Brain microvascular endothelial cell (primary cell): ENCODE measurements around the gene GALNTL6.

Experiments used
- DNase-seq: peaks from one replicate; pipeline ENCODE4 v3.0.0-alpha.2; 2020
- H3K27ac ChIP-seq: fragments of 250-450 bp; sonication (Bioruptor Pico); 2 replicates; pipeline ENCODE4 v1.5.1; 2020; ENCODE audit warnings: mild to moderate bottlenecking, moderate library complexity
- H3K27me3 ChIP-seq: fragments of 250-450 bp; sonication (Bioruptor Pico); replicated peaks from 2 replicates; pipeline ENCODE4 v1.5.1; 2020; ENCODE audit warnings: mild to moderate bottlenecking
- H3K36me3 ChIP-seq: fragments of 250-450 bp; sonication (Bioruptor Pico); replicated peaks from 2 replicates; pipeline ENCODE4 v1.5.1; 2020; ENCODE audit warnings: mild to moderate bottlenecking
- H3K4me3 ChIP-seq: 2 replicates; pipeline ENCODE4 v1.5.1; 2011; ENCODE audit warnings: low read depth, mild to moderate bottlenecking, control low read depth, low read length, moderate library complexity
- in situ Hi-C: cut with HindIII; loops from 2 replicates; pipeline ENCODE4 v1.10.0; 2017; ENCODE audit warnings: low sequenced_read_pairs, low pct_ligation_motif_present
- TF ChIP-seq, protein P1 (sequence below): IDR thresholded peaks from 2 replicates; pipeline ENCODE4 v1.5.1; 2011; ENCODE audit warnings: low read depth, mild to moderate bottlenecking, moderate library complexity, low read length, control low read depth, inconsistent platforms; ENCODE audit errors: missing control alignments

GALNTL6 gene

DNA sequence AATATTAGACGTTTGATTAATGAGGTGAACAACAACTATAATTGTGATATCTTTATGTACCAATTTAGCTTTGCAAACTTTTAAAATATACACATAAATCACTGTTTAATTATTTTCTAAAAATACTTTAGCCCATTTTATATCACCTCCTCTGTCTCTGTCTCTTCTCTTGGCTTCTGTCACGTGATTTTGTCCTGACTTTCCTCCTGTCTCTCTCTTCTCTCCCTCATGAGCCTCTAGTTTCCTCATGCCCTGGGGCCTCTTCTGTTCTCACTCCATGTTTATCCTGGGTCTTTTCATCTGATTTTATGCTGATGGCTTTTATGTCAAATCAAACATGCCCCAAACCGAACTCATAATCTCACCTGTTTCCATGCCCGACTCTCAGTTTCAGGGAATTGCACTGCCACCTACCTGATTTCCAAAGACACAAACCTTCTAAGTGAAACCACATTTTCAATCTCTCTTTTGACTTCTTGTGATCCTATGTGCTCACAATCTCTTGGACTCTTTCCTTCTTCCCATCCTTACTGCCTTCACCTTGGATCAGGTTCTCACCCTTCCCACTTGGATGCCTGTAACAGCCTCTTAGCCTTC, 1052.4 kb downstream of the GALNTL6 start:
- DNase-seq, result no peak
- TF ChIP-seq, protein P1, sequence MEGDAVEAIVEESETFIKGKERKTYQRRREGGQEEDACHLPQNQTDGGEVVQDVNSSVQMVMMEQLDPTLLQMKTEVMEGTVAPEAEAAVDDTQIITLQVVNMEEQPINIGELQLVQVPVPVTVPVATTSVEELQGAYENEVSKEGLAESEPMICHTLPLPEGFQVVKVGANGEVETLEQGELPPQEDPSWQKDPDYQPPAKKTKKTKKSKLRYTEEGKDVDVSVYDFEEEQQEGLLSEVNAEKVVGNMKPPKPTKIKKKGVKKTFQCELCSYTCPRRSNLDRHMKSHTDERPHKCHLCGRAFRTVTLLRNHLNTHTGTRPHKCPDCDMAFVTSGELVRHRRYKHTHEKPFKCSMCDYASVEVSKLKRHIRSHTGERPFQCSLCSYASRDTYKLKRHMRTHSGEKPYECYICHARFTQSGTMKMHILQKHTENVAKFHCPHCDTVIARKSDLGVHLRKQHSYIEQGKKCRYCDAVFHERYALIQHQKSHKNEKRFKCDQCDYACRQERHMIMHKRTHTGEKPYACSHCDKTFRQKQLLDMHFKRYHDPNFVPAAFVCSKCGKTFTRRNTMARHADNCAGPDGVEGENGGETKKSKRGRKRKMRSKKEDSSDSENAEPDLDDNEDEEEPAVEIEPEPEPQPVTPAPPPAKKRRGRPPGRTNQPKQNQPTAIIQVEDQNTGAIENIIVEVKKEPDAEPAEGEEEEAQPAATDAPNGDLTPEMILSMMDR, result no peak
- Histone ChIP-seq H3K36me3 (no peaks in the 10 kb centered on the region), H3K27ac (no peak overlapping the region), H3K4me3 (no peak overlapping the region), H3K27me3 (no peaks in the 10 kb centered on the region)
- in situ Hi-C loops, result no loop called here

DNA sequence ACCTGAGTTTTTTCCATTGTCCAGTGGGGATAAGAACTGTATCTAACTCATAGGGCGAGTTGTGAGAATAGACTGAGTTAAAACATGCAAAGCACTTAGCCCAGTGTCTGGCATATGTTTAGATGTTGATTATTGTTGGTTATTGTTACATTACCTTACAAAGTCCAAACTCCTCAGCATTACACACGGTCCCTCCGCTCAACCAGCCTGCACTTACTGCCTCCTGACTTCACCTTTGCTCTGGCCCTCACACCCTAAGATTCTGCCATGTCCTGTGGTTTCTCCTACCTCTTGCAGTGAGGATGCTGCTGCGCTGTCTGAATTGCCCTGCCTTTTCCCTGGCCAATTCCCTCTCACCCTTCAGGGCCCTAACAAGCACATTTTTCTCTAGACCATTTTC, 1053.2 kb downstream of the GALNTL6 start:
- TF ChIP-seq, protein P1, result no peak
- in situ Hi-C loops, result no loop called here
- Histone ChIP-seq H3K27ac (no peak overlapping the region), H3K36me3 (no peaks in the 10 kb centered on the region), H3K27me3 (no peaks in the 10 kb centered on the region), H3K4me3 (no peak overlapping the region)
- DNase-seq, result no peak

GRCh38 chr4:172867835-172868234, 1054.6 kb downstream of the GALNTL6 start:
- in situ Hi-C loops, result no loop called here
- DNase-seq, result no peak
- no peak overlapping the region for H3K4me3 ChIP-seq
- no peak overlapping the region for H3K27ac ChIP-seq
- no peaks in the 10 kb centered on the region for H3K27me3 ChIP-seq
- TF ChIP-seq, protein P1, result no peak
- no peaks in the 10 kb centered on the region for H3K36me3 ChIP-seq

DNA sequence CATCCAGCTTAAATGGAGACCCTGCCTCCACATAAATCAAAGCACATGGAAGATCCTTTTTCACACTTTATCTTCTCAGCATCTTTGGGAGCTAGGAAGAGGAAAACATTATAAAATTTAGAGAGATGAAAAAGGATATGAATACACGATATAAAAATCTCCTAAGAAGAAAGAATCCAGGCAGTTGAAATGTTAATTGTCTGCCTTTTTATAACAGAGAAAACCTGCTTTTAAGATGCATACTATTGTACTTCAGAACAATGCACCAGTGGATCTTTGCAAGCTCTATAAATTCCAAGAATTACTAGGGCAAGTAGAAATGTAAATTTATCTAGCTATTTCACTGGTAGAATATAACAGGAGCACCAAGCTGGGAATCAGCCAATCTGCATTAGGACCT, 1055.1 kb downstream of the GALNTL6 start:
- Histone ChIP-seq H3K4me3 (no peak overlapping the region), H3K27me3 (no peaks in the 10 kb centered on the region), H3K36me3 (no peaks in the 10 kb centered on the region), H3K27ac (no peak overlapping the region)
- TF ChIP-seq, protein P1, result no peak
- DNase-seq, result no peak
- in situ Hi-C loops, result no loop called here

DNA sequence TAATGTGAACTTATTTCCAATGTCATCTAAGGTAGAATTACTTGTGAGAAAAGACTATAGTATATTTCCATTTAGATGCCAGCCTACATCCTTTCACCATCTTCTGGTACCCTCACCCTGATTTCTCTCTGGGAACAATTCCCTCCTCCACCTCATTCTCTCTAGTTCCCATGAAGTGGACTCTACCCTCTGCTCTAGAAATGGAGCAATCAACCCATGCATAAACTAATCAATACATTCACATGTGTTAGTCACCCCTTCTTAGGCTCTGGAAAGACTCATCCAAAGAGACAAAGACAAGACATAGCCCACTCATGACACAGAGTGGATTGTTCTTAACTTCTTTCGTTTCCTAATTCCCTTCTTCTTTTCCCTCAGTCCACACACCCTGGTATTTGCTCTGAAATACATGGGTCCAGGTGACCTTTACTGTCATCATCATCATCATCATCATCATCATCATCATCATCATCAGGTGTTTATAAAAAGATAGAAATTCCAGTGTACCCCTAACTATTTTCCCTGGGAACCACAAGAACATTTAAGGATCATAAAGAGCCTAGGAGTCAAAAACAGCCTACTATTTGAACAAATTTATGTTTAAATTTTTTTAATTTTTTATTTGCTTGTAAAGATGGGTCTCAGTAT, 1056.5 kb downstream of the GALNTL6 start:
- TF ChIP-seq, protein P1, result no peak
- H3K36me3 ChIP-seq, result no peaks in the 10 kb centered on the region
- in situ Hi-C loops, result no loop called here
- no peak overlapping the region for H3K4me3 ChIP-seq
- no peaks in the 10 kb centered on the region for H3K27me3 ChIP-seq
- H3K27ac ChIP-seq, result no peak overlapping the region
- DNase-seq, result no peak

DNA sequence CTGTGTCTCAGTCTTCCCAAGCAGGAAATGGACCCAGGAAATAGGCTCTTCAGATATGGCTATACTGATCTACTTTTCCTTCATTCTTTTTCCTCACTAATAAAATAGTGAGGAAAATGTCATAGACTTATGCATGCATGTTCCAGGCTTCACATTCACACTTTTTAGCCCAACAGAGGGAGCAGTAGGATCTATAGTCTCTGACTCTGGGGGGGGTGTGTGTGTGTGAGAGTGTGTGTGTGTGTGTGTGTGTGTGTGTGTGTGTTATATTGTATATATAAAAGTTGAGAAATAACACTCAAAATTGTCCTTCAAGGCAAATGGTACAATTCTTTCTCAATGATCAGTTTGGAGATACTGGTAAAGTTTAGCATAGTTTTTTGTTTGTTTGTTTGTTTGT, 1058.2 kb downstream of the GALNTL6 start:
- in situ Hi-C loops, result no loop called here
- Histone ChIP-seq H3K4me3 (no peak overlapping the region), H3K27me3 (no peaks in the 10 kb centered on the region), H3K27ac (no peak overlapping the region), H3K36me3 (no peaks in the 10 kb centered on the region)
- TF ChIP-seq, protein P1, result no peak
- DNase-seq, result no peak
